B cell (primary cell): ENCODE results near the gene CCDC57. TPM values are rescaled to one million over a fixed set of nuclear protein-coding genes. Genes with fewer than 3 reads are reported as not detected.

Experiments used
- ATAC-seq: fragments of 200-7000 bp; cut with Tn5 transposase; one replicate; pipeline ENCODE4 v1.10.0; 2021; ENCODE audit warnings: low read depth, mild to moderate bottlenecking, moderate number of reproducible peaks, moderate library complexity
- CTCF ChIA-PET: fragments of 350-600 bp; sonication (Branson Sonifier 250); formaldehyde crosslinking; loops from one replicate; lab custom pipeline; 2021; ENCODE audit warnings: antibody characterized with exemption, inconsistent platforms; lab: Charles Lee
- POLR2A ChIA-PET: fragments of 350-600 bp; sonication (Branson Sonifier 250); formaldehyde crosslinking; loops from one replicate; lab custom pipeline; 2021; ENCODE audit warnings: antibody characterized with exemption; lab: Charles Lee
- DNase-seq: peaks from one replicate; pipeline ENCODE4 v3.0.0; 2013
- H2AFZ ChIP-seq: 2 replicates; pipeline ENCODE4 v1.6.1; 2012; ENCODE audit warnings: mild to moderate bottlenecking, low read depth, low read length; ENCODE audit not compliant: insufficient read depth, poor library complexity, severe bottlenecking
- H3K27ac ChIP-seq, 2 donors: 1 replicate in 1 of 2; 2 replicates in 1 of 2; pipeline ENCODE4 v1.5.1; 2012 to 2013; ENCODE audit warnings: low read length in 2 of 2, mild to moderate bottlenecking in 2 of 2, moderate library complexity in 1 of 2
- H3K27me3 ChIP-seq, 4 experiments: fragments of 200-600 bp in 1 of 4; sonication (generic) in 1 of 4; replicated peaks in 1 of 4; 1 replicate in 2 of 4; 2 replicates in 2 of 4; pipeline versions ENCODE4 v1.6.1 to v1.7.0; 2013 to 2016; ENCODE audit warnings: low read length in 3 of 4, mild to moderate bottlenecking in 2 of 4, mixed read lengths in 1 of 4, moderate library complexity in 1 of 4; ENCODE audit not compliant: insufficient read depth in 4 of 4, control insufficient read depth in 3 of 4; ENCODE audit errors: control extremely low read depth in 1 of 4
- H3K36me3 ChIP-seq, 2 experiments: replicated peaks in 1 of 2; 1 replicate in 1 of 2; 2 replicates in 1 of 2; pipeline versions ENCODE4 v1.6.1 to v1.7.1; 2013; ENCODE audit warnings: low read length in 1 of 2; ENCODE audit not compliant: insufficient read depth in 2 of 2, control insufficient read depth in 1 of 2; ENCODE audit errors: control extremely low read depth in 1 of 2, extremely low read depth in 1 of 2
- H3K4me1 ChIP-seq, 2 donors: fragments of 200-600 bp in 1 of 2; sonication (generic) in 1 of 2; 1 replicate in 1 of 2; 2 replicates in 1 of 2; pipeline versions ENCODE4 v1.5.1 to v1.6.1; 2013 to 2017; ENCODE audit warnings: low read length in 2 of 2; ENCODE audit not compliant: control insufficient read depth in 2 of 2, insufficient read depth in 2 of 2
- H3K4me2 ChIP-seq: replicated peaks from 2 replicates; pipeline ENCODE3; 2012; ENCODE audit warnings: mild to moderate bottlenecking, low read depth, low read length; ENCODE audit not compliant: poor library complexity, severe bottlenecking
- H3K4me3 ChIP-seq, 5 experiments: fragments of 200-600 bp in 1 of 5; sonication (generic) in 1 of 5; 1 replicate in 3 of 5; 2 replicates in 2 of 5; pipeline versions ENCODE4 v1.5.1 to v1.7.0; 2011 to 2016; ENCODE audit warnings: low read length in 4 of 5, mild to moderate bottlenecking in 4 of 5, low read depth in 2 of 5, control low read depth in 1 of 5, moderate library complexity in 1 of 5; ENCODE audit not compliant: insufficient read depth in 1 of 5; ENCODE audit errors: control extremely low read depth in 1 of 5, extremely low read depth in 1 of 5
- H3K79me2 ChIP-seq: fragments of 200-600 bp; sonication (generic); one replicate; pipeline ENCODE4 v1.6.0; 2016; ENCODE audit warnings: low read length; ENCODE audit not compliant: control insufficient read depth, insufficient read depth
- H3K9ac ChIP-seq: fragments of 200-600 bp; sonication (generic); 2 replicates; pipeline ENCODE4 v1.6.1; 2017; ENCODE audit warnings: mild to moderate bottlenecking, low read length, moderate library complexity
- H3K9me3 ChIP-seq, 3 donors: one replicate each; pipeline versions ENCODE4 v1.6.1 to v1.7.1; 2013; ENCODE audit warnings: low read length in 2 of 3; ENCODE audit not compliant: control insufficient read depth in 2 of 3, insufficient read depth in 1 of 3; ENCODE audit errors: control extremely low read depth in 1 of 3
- H4K20me1 ChIP-seq: 2 replicates; pipeline ENCODE4 v1.6.0; 2012; ENCODE audit warnings: mild to moderate bottlenecking, low read length; ENCODE audit not compliant: insufficient read depth, control insufficient read depth, poor library complexity, severe bottlenecking
- H3K27ac Mint-ChIP-seq: one replicate; pipeline ENCODE4 v1.8.0; 2021; ENCODE audit warnings: mixed read lengths
- H3K27me3 Mint-ChIP-seq: one replicate; pipeline ENCODE4 v1.8.0; 2021; ENCODE audit warnings: mixed read lengths
- H3K4me1 Mint-ChIP-seq: one replicate; pipeline ENCODE4 v1.8.0; 2021; ENCODE audit warnings: mixed read lengths
- H3K4me3 Mint-ChIP-seq: one replicate; pipeline ENCODE4 v1.8.0; 2021; ENCODE audit warnings: mixed read lengths
- H3K9me3 Mint-ChIP-seq: one replicate; pipeline ENCODE4 v1.8.0; 2022; ENCODE audit warnings: mixed read lengths; ENCODE audit not compliant: insufficient read depth
- EZH2 ChIP-seq: IDR thresholded peaks from 2 replicates; pipeline ENCODE4 v1.6.1; 2012; ENCODE audit warnings: borderline replicate concordance, low read depth, mild to moderate bottlenecking, moderate library complexity, low read length; ENCODE audit not compliant: insufficient read depth, poor library complexity, severe bottlenecking
- WGBS: methylation state at CpG from one replicate; pipeline ENCODE4 v1.1.5; 2013; ENCODE audit warnings: missing lambda C conversion rate; ENCODE audit not compliant: insufficient coverage; 5-methylcytosine and 5-hydroxymethylcytosine counted together
- intact Hi-C: fragments of 100-400 bp; cut with micrococcal nuclease; formaldehyde crosslinking; loops from one replicate; pipeline ENCODE4 v1.10.0; 2022
- polyA plus RNA-seq: library from polyadenylated mRNA; depleted of rRNA; stranded (reverse); fragments of >200 nt; gene quantifications from 2 replicates; pipeline ENCODE4 v1.2.3, GENCODE V29; 2012
- total RNA-seq, 2 donors: library from RNA; stranded (reverse); fragments of 120-200 nt in 1 of 2; gene quantifications; 1 replicate in 1 of 2; 2 replicates in 1 of 2; pipeline versions ENCODE4 v1.2.3 to v1.2.4, GENCODE V29; 2013 to 2022
- TF ChIP-seq, protein P1 (sequence below): fragments of 200-600 bp; IDR thresholded peaks from one replicate; pipeline ENCODE4 v1.8.0; 2022; ENCODE audit warnings: antibody characterized with exemption, mild to moderate bottlenecking

CCDC57 gene
- total and polyA plus RNA-seq, 2 donors (not counting 1 experiment from before 2014, with no cell fraction given) = 49.7 to 67.2 TPM

DNA sequence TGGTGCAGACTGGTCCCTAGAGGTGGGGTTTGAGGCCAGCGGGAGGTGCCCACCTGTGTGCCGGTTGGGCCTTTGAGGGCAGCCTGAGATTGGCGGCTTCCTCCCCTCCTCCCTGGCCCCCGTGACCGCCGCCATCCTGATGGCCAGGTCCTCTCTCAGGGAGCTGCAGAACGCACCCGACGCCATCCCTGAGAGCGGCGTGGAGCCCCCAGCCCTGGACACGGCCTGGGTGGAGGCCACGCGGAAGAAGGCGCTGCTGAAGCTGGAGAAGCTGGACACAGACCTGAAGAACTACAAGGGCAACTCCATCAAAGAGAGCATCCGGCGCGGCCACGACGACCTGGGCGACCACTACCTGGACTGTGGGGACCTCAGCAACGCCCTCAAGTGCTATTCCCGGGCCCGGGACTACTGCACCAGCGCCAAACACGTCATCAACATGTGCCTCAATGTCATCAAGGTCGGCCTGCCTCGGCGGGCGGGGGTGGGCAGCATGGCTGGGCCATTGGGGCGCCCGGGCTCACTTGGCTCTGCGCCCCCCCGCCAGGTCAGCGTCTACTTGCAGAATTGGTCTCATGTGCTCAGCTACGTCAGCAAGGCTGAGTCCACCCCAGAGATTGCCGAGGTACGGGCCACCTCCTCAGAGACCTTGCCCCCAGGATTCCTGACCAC lies 158.2 kb downstream of the CCDC57 start:
- Histone ChIP-seq H3K79me2 (peaks cover 29% of the 10 kb centered on the region), H2AFZ (no peak overlapping the region), H3K27ac (no peak overlapping the region), H3K27me3 (no peaks in the 10 kb centered on the region), H4K20me1 (peaks cover 19% of the 10 kb centered on the region), H3K4me1 (peaks cover 20 to 34% of the 10 kb centered on the region in 2 donors), H3K9me3 (no peaks in the 10 kb centered on the region), H3K9ac (no peak overlapping the region), H3K36me3 (peaks cover 0 to 38% of the 10 kb centered on the region in 2 experiments), H3K4me2 (no peak overlapping the region), H3K4me3 (no peak overlapping the region)
- TF ChIP-seq, protein P1, sequence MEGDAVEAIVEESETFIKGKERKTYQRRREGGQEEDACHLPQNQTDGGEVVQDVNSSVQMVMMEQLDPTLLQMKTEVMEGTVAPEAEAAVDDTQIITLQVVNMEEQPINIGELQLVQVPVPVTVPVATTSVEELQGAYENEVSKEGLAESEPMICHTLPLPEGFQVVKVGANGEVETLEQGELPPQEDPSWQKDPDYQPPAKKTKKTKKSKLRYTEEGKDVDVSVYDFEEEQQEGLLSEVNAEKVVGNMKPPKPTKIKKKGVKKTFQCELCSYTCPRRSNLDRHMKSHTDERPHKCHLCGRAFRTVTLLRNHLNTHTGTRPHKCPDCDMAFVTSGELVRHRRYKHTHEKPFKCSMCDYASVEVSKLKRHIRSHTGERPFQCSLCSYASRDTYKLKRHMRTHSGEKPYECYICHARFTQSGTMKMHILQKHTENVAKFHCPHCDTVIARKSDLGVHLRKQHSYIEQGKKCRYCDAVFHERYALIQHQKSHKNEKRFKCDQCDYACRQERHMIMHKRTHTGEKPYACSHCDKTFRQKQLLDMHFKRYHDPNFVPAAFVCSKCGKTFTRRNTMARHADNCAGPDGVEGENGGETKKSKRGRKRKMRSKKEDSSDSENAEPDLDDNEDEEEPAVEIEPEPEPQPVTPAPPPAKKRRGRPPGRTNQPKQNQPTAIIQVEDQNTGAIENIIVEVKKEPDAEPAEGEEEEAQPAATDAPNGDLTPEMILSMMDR = no peak
- TF ChIP-seq EZH2 = no peak
- Mint-ChIP-seq H3K4me3 (peak overlapping the region; percentile 41), H3K27ac (no peak overlapping the region), H3K9me3 (no peaks in the 10 kb centered on the region), H3K27me3 (no peaks in the 10 kb centered on the region), H3K4me1 (peaks cover 11% of the 10 kb centered on the region)
- no peak for DNase-seq
- ChIA-PET POLR2A (no interaction called here), CTCF (interaction anchor here (1.2 to 1.6 kb wide), 2 partner anchors 11 to 95 kb away, joined by 3 to 4 read pairs; partner anchors contain the start of gene DUS1L)
- 98% methylated on average over 38 of the region's 38 CpGs for WGBS
- intact Hi-C loops = no loop called here
- no peak for ATAC-seq

DNA sequence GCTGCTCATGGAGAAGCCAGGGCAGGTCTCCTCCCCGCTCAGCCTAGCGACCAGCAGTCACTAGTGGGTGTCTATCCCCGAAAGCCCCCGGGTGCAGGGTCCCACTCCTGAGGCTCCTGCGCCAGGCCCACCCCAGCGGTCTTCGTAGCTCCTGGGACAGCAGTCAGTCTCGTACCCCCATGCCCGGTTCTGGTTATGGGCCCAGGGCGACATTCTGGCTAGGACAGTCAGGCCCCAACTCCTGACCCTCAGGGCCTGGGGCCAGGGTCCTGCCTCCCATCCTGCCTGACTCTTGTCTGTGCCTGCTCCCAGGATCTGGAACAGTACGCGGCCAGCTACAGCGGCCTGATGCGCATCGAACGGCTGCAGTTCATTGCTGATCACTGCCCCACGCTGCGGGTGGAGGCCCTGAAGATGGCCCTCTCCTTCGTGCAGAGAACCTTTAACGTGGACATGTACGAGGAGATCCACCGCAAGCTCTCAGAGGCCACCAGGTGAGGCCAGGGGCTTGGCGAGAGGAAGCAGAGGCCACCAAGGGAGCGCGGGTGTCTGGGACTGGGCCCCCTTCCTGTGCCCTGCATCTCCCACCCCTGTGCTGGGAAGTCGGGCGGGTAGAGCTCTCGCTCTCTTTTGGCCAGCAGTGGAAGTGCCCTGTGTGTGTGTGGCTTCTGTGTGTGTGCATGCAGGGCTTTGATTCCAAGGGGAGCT lies 158.9 kb downstream of the CCDC57 start:
- TF ChIP-seq, protein P1 = no peak
- no peak for TF ChIP-seq EZH2
- H3K27ac ChIP-seq = no peak overlapping the region
- no peak overlapping the region for H3K9ac ChIP-seq
- H3K4me1 ChIP-seq = peaks cover 20 to 34% of the 10 kb centered on the region in 2 donors
- no peaks in the 10 kb centered on the region for H3K9me3 ChIP-seq
- POLR2A ChIA-PET = interaction anchor here (1.9 kb wide), 1 partner anchor 16 kb away, joined by 6 read pairs; the partner anchor contains the start of gene DCXR
- H3K4me3 ChIP-seq = no peak overlapping the region
- peaks cover 11% of the 10 kb centered on the region for H3K4me1 Mint-ChIP-seq
- peak overlapping the region; percentile 15 for H3K27ac Mint-ChIP-seq
- H3K79me2 ChIP-seq = peaks cover 29% of the 10 kb centered on the region
- H2AFZ ChIP-seq = no peak overlapping the region
- no peak overlapping the region for H3K4me2 ChIP-seq
- H3K36me3 ChIP-seq = peaks cover 0 to 30% of the 10 kb centered on the region in 2 experiments
- CTCF ChIA-PET = interaction anchor here (1.6 kb wide), 1 partner anchor 94 kb away, joined by 4 read pairs; no protein-coding TSS in a partner anchor
- no peak for ATAC-seq
- no peak for DNase-seq
- no peaks in the 10 kb centered on the region for H3K9me3 Mint-ChIP-seq
- H3K4me3 Mint-ChIP-seq = peak overlapping the region; percentile 80
- no peaks in the 10 kb centered on the region for H3K27me3 ChIP-seq
- H4K20me1 ChIP-seq = peaks cover 19% of the 10 kb centered on the region
- no peaks in the 10 kb centered on the region for H3K27me3 Mint-ChIP-seq
- 98% methylated on average over 28 of the region's 28 CpGs for WGBS
- intact Hi-C loops = no loop called here
